ENCODE data around the gene PHYKPL.

- TF ChIP-seq, protein P1, sequence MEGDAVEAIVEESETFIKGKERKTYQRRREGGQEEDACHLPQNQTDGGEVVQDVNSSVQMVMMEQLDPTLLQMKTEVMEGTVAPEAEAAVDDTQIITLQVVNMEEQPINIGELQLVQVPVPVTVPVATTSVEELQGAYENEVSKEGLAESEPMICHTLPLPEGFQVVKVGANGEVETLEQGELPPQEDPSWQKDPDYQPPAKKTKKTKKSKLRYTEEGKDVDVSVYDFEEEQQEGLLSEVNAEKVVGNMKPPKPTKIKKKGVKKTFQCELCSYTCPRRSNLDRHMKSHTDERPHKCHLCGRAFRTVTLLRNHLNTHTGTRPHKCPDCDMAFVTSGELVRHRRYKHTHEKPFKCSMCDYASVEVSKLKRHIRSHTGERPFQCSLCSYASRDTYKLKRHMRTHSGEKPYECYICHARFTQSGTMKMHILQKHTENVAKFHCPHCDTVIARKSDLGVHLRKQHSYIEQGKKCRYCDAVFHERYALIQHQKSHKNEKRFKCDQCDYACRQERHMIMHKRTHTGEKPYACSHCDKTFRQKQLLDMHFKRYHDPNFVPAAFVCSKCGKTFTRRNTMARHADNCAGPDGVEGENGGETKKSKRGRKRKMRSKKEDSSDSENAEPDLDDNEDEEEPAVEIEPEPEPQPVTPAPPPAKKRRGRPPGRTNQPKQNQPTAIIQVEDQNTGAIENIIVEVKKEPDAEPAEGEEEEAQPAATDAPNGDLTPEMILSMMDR (IDR thresholded peaks at IDR 0.05), result no peak
- no peak for TF ChIP-seq POLR2A (IDR thresholded peaks at IDR 0.05)
Measured at GRCh38 chr5:178273665-178274541, 41.3 kb upstream of the PHYKPL start.

Data from adrenal gland (tissue), 5 donors.